Measurements from ENCODE around the gene LRRC75A.

DNA sequence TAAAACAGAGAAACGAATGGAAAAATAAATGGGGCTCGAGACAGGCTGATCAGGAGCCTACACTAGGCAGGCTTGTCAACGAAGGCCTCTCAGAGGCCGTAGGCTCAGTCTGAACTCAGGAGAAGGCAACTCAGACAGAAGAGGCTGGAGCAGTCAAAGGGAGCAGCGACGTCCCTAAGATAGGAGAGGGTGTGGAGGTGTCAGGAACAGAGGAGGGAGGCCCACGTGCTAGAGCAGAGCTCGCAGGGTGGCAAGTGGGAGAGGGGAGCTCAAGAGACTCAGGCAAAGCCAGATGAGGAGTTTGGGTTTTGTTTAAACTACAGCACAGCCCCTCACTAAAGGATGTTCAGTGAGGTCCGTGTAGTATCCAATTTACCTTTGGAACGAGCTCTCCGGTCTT, 32.7 kb downstream of the LRRC75A start:
- TF ChIP-seq TAF1 (IDR thresholded peaks at IDR 0.05; ENCODE audit: low read depth), result no peak
- TF ChIP-seq, protein P1, sequence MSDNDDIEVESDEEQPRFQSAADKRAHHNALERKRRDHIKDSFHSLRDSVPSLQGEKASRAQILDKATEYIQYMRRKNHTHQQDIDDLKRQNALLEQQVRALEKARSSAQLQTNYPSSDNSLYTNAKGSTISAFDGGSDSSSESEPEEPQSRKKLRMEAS (IDR thresholded peaks at IDR 0.05), result no peak
- TF ChIP-seq TEAD4 (IDR thresholded peaks at IDR 0.05), result no peak
- TF ChIP-seq YY1 (IDR thresholded peaks at IDR 0.05; ENCODE audit: low read depth), result no peak
- TF ChIP-seq CEBPB (IDR thresholded peaks at IDR 0.05), result no peak
- no peak for TF ChIP-seq EP300 (IDR thresholded peaks at IDR 0.05; ENCODE audit: borderline replicate concordance)
- TF ChIP-seq FOXM1 (IDR thresholded peaks at IDR 0.05; ENCODE audit: borderline replicate concordance, low read depth), result no peak
- TF ChIP-seq CREB1 (IDR thresholded peaks at IDR 0.05; ENCODE audit: low read depth), result no peak

All from Ishikawa (cell line).